Hepatocyte (in vitro differentiated cells): ENCODE measurements around the gene DAW1. TPM values are rescaled to one million over a fixed set of nuclear protein-coding genes. Genes with fewer than 3 reads are reported as not detected.

Experiments
- DNase-seq: peaks from one replicate; pipeline ENCODE4 v3.0.0-alpha.2; 2016; ENCODE audit warnings: low spot score
- H2AFZ ChIP-seq: fragments of 200-600 bp; sonication (generic); 2 replicates; pipeline ENCODE4 v1.6.0; 2016; ENCODE audit warnings: antibody characterized with exemption, mild to moderate bottlenecking
- H3K27ac ChIP-seq: fragments of 200-600 bp; sonication (generic); 2 replicates; pipeline ENCODE4 v1.5.1; 2016; ENCODE audit warnings: mild to moderate bottlenecking
- H3K27me3 ChIP-seq: fragments of 200-600 bp; sonication (generic); 2 replicates; pipeline ENCODE4 v1.6.1; 2016
- H3K36me3 ChIP-seq: fragments of 200-600 bp; sonication (generic); replicated peaks from 2 replicates; pipeline ENCODE4 v1.5.1; 2016; ENCODE audit warnings: low read depth; ENCODE audit not compliant: insufficient read depth
- H3K4me1 ChIP-seq: fragments of 200-600 bp; sonication (generic); 2 replicates; pipeline ENCODE4 v1.5.1; 2016; ENCODE audit warnings: mild to moderate bottlenecking, moderate library complexity; ENCODE audit not compliant: insufficient read depth
- H3K4me2 ChIP-seq: fragments of 200-600 bp; sonication (generic); 2 replicates; pipeline ENCODE4 v1.6.0; 2016
- H3K4me3 ChIP-seq: fragments of 200-600 bp; sonication (generic); 2 replicates; pipeline ENCODE4 v1.5.1; 2016; ENCODE audit warnings: mild to moderate bottlenecking
- H3K79me2 ChIP-seq: fragments of 200-600 bp; sonication (generic); 2 replicates; pipeline ENCODE4 v1.6.0; 2017; ENCODE audit warnings: mild to moderate bottlenecking
- H3K9me2 ChIP-seq: fragments of 200-600 bp; sonication (generic); replicated peaks from 2 replicates; pipeline ENCODE4 v1.6.0; 2017; ENCODE audit warnings: mild to moderate bottlenecking; ENCODE audit not compliant: insufficient read depth
- H3K9me3 ChIP-seq: fragments of 200-600 bp; sonication (generic); 2 replicates; pipeline ENCODE4 v1.5.1; 2016; ENCODE audit warnings: low read depth, mild to moderate bottlenecking
- H4K20me1 ChIP-seq: fragments of 200-600 bp; sonication (generic); 2 replicates; pipeline ENCODE4 v1.6.0; 2016; ENCODE audit warnings: mild to moderate bottlenecking; ENCODE audit not compliant: insufficient read depth, poor library complexity, severe bottlenecking
- EZH2 ChIP-seq: fragments of 200-600 bp; sonication (generic); IDR thresholded peaks from 2 replicates; pipeline ENCODE4 v1.6.1; 2016; ENCODE audit warnings: antibody characterized with exemption, mild to moderate bottlenecking, borderline replicate concordance
- EZH2phosphoT487 ChIP-seq: fragments of 200-600 bp; sonication (generic); IDR thresholded peaks from one replicate; pipeline ENCODE4 v1.6.1; 2018; ENCODE audit warnings: antibody characterized with exemption, mild to moderate bottlenecking, low read depth, moderate library complexity; ENCODE audit not compliant: unreplicated experiment, severe bottlenecking
- WGBS: methylation state at CpG from one replicate; pipeline ENCODE4 v1.1.6; 2016; ENCODE audit warnings: low lambda C conversion rate; ENCODE audit errors: missing lambda C conversion rate; 5-methylcytosine and 5-hydroxymethylcytosine counted together
- polyA plus RNA-seq: library from polyadenylated mRNA; unstranded; fragments of >200 nt; fragmentation: Nextera tagmentation; extraction: Ambion mirVana; gene quantifications from 2 replicates; pipeline ENCODE4 v1.2.1, GENCODE V29; 2016
- small RNA-seq: library from RNA; depleted of rRNA; stranded (forward); fragments of <200 nt; gene quantifications from one replicate; pipeline ENCODE3, GENCODE V24; 2014
- total RNA-seq: library from RNA; depleted of rRNA; stranded (reverse); fragments of >200 nt; gene quantifications from 2 replicates; pipeline ENCODE4 v1.2.3, GENCODE V29; 2014
- TF ChIP-seq, protein P1 (sequence below): fragments of 200-600 bp; sonication (generic); IDR thresholded peaks from 2 replicates; pipeline ENCODE4 v1.5.1; 2016; ENCODE audit warnings: antibody characterized with exemption, mild to moderate bottlenecking; ENCODE audit not compliant: poor library complexity

Gene DAW1
- total and polyA plus RNA-seq, 2 experiments from 2014 or later = 0.23 to 0.88 TPM

DNA sequence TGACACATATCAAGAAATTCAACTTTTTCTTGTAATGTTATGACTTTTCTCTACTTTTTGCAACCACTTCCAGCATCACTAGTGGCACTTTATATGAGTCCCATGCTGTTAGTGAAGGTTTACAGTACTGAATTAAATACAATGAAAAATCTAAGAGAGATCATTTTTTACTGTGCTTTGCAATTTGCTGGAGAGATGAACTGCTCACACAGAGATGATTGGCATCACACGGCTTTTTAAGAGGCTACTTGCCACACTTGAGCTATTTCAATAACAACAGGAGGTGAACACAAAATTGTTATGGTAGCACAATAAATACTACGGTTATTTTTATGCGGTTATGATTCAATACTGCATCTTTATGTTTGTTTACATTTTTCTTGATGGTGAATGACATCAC is 88.9 kb downstream of the DAW1 start:
- TF ChIP-seq EZH2phosphoT487 = no peak
- TF ChIP-seq, protein P1, sequence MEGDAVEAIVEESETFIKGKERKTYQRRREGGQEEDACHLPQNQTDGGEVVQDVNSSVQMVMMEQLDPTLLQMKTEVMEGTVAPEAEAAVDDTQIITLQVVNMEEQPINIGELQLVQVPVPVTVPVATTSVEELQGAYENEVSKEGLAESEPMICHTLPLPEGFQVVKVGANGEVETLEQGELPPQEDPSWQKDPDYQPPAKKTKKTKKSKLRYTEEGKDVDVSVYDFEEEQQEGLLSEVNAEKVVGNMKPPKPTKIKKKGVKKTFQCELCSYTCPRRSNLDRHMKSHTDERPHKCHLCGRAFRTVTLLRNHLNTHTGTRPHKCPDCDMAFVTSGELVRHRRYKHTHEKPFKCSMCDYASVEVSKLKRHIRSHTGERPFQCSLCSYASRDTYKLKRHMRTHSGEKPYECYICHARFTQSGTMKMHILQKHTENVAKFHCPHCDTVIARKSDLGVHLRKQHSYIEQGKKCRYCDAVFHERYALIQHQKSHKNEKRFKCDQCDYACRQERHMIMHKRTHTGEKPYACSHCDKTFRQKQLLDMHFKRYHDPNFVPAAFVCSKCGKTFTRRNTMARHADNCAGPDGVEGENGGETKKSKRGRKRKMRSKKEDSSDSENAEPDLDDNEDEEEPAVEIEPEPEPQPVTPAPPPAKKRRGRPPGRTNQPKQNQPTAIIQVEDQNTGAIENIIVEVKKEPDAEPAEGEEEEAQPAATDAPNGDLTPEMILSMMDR = no peak
- TF ChIP-seq EZH2 = no peak
- 83% methylated on average over 3 of the region's 3 CpGs for WGBS

DNA sequence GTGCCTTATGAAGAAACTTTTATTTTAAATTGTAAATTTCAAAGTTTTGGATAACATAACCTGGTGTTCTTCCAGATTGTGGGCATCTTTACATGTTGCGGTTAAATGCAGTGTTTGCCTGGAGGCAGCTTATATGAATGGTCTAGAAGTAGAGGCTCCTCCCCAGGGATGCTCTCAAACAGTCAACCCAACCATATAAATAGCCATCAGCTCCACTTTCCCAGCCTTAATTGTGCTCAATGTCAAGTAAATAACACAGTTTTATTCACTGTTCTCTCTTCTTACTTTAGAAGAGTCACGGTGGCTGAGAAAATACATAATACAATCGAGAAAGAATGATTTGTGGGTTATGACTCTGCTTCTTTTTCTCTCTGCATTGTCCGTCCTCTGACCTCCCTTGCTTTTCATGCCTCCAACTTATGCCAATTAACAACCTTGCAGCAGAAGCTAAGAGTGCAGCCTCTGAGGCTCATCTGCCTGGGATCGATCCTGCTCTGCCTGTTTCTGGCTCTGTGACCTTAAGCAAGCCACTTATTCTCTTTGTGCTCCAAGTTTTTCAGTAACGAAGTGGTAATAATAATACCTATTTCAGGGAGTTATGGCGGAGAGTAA is 100.3 kb downstream of the DAW1 start:
- no peak overlapping the region for H3K4me3 ChIP-seq
- H3K27me3 ChIP-seq = no peaks in the 10 kb centered on the region
- H3K4me2 ChIP-seq = no peak overlapping the region
- H3K27ac ChIP-seq = no peak overlapping the region
- 95% methylated on average over 7 of the region's 7 CpGs for WGBS
- no peak overlapping the region for H2AFZ ChIP-seq
- no peaks in the 10 kb centered on the region for H3K9me3 ChIP-seq
- H3K4me1 ChIP-seq = no peaks in the 10 kb centered on the region
- H3K9me2 ChIP-seq = no peaks in the 10 kb centered on the region
- H3K79me2 ChIP-seq = no peaks in the 10 kb centered on the region
- no peaks in the 10 kb centered on the region for H3K36me3 ChIP-seq
- DNase-seq = no peak
- TF ChIP-seq EZH2 = no peak
- TF ChIP-seq, protein P1 = no peak
- TF ChIP-seq EZH2phosphoT487 = no peak
- H4K20me1 ChIP-seq = no peaks in the 10 kb centered on the region

More for the DNA sequence above, 88.9 kb downstream of the DAW1 start:
- no peaks in the 10 kb centered on the region for H4K20me1 ChIP-seq
- H3K27ac ChIP-seq = no peak overlapping the region
- H3K9me3 ChIP-seq = no peaks in the 10 kb centered on the region
- no peaks in the 10 kb centered on the region for H3K9me2 ChIP-seq
- H3K4me1 ChIP-seq = no peaks in the 10 kb centered on the region
- no peaks in the 10 kb centered on the region for H3K27me3 ChIP-seq
- H3K36me3 ChIP-seq = no peaks in the 10 kb centered on the region
- H2AFZ ChIP-seq = no peak overlapping the region
- H3K4me2 ChIP-seq = no peak overlapping the region
- DNase-seq = no peak
- no peaks in the 10 kb centered on the region for H3K79me2 ChIP-seq
- H3K4me3 ChIP-seq = no peak overlapping the region

DNA sequence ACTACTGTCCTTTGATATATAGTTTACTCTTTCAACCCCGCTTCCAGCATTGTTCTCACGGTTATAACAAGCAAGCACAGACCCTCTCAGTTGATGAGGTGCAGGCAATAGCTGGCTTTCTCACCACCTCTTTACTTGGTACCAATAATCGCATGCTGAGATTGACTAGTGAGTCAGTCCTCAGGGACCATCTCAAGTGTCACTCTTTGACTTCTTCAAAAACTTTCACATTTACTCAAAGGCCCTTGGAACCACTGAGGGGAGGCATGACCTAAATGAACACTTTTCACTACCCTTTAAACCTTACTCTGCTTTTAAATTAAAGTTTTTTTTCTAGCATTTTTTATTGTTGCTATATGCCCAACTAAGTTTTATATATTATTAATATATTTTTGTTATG is 101.8 kb downstream of the DAW1 start:
- no peak overlapping the region for H3K4me2 ChIP-seq
- H3K9me3 ChIP-seq = no peaks in the 10 kb centered on the region
- no peak for DNase-seq
- no peaks in the 10 kb centered on the region for H3K79me2 ChIP-seq
- WGBS = 90% methylated on average over 3 of the region's 3 CpGs
- TF ChIP-seq EZH2phosphoT487 (no peak), EZH2 (no peak)
- TF ChIP-seq, protein P1 = no peak
- H3K27me3 ChIP-seq = no peaks in the 10 kb centered on the region
- no peak overlapping the region for H3K4me3 ChIP-seq
- H3K27ac ChIP-seq = no peak overlapping the region
- H3K9me2 ChIP-seq = no peaks in the 10 kb centered on the region
- H2AFZ ChIP-seq = no peak overlapping the region
- H3K36me3 ChIP-seq = no peaks in the 10 kb centered on the region
- H4K20me1 ChIP-seq = no peaks in the 10 kb centered on the region
- H3K4me1 ChIP-seq = no peaks in the 10 kb centered on the region

Small RNA genes lying within 50 kb of the gene (small RNA-seq; reads per million reads assigned to genes)
- gene RF00402 = not detected

Other genes starting within 250 kb of the DAW1 start
- gene SCYGR5, start 204.8 kb upstream of the DAW1 start, total RNA-seq = not detected in 2 replicates
- gene SCYGR5, start 204.8 kb upstream of the DAW1 start, polyA plus RNA-seq = not detected in 2 replicates
- gene SLC19A3, start 153.6 kb upstream of the DAW1 start, total RNA-seq = 19.7 and 21.8 TPM in 2 replicates
- gene SLC19A3, start 153.6 kb upstream of the DAW1 start, polyA plus RNA-seq = 13.8 and 15.5 TPM in 2 replicates
- not detected in 2 replicates for gene SCYGR6, start 146.9 kb upstream of the DAW1 start, total RNA-seq
- gene SCYGR6, start 146.9 kb upstream of the DAW1 start, polyA plus RNA-seq = not detected in 2 replicates
- not detected in 2 replicates for gene SCYGR7, start 143.3 kb upstream of the DAW1 start, total RNA-seq
- gene SCYGR7, start 143.3 kb upstream of the DAW1 start, polyA plus RNA-seq = not detected in 2 replicates
- gene SCYGR8, start 125.7 kb upstream of the DAW1 start, total RNA-seq = not detected in 2 replicates
- gene SCYGR8, start 125.7 kb upstream of the DAW1 start, polyA plus RNA-seq = not detected in 2 replicates
- gene CCL20, start 57.8 kb upstream of the DAW1 start, total RNA-seq = 70.2 and 112 TPM in 2 replicates
- gene CCL20, start 57.8 kb upstream of the DAW1 start, polyA plus RNA-seq = 80.0 and 112 TPM in 2 replicates